ENCODE measurements around the gene FBXW12. TPM values are rescaled to one million over a fixed set of nuclear protein-coding genes. Genes with fewer than 3 reads are reported as not detected.
"Not testable (repeated sequence)": the region's sequence is repeated elsewhere in the genome, so short reads cannot be mapped to it uniquely, and the experiment has no call there.

FBXW12 gene
- total and polyA plus RNA-seq, 2 of the 8 experiments (the other 6 are each of a cell fraction or from before 2014, with no cell fraction given): 0.35 to 0.85 TPM

DNA sequence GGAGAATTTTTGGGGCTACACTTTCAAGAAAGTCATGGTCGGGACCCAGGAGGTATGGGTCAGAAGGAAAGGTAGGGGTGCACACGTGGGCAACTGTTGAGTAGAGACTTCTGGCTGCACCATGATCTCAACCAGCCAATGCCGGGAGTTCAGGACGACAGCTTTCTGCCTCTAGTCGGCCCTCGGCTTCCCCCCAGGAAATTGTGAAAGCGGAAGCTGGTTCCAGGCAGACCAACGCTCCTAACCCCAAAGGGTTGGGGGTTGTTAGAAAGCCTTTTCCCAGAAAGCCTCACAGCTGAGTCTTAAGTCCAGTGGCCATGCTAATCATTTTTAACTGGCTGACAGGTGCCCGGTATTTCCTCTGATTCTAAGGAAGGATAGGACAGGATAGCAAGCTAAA lies 36.7 kb upstream of the FBXW12 start:
- CTCF ChIA-PET (ENCODE audit: partially characterized antibody): interaction anchor here (1.2 to 1.4 kb wide), 2 partner anchors 14 to 101 kb away, joined by 3 to 4 read pairs; no protein-coding TSS in a partner anchor
- H3K4me1 ChIP-seq (replicated peaks in 1 of 4; ENCODE audit: control insufficient read depth in 3 of 4, insufficient read depth in 4 of 4, low read length in 3 of 4); H2BK20ac ChIP-seq (ENCODE audit: low read length); H3K4me3 ChIP-seq (ENCODE audit: extremely low read depth in 1 of 4, insufficient read depth in 2 of 4, low read depth in 3 of 4, low read length in 4 of 4); H3K9me3 ChIP-seq (ENCODE audit: insufficient read depth in 2 of 2, low read depth in 1 of 2, low read length in 1 of 2); H4K91ac ChIP-seq (replicated peaks; ENCODE audit: insufficient read length, low read length); H2AFZ ChIP-seq (ENCODE audit: low read length); H3K23ac ChIP-seq (ENCODE audit: insufficient read length); H2BK5ac ChIP-seq (ENCODE audit: low read depth, low read length); H2AK5ac ChIP-seq (ENCODE audit: low read depth, low read length); FAIRE-seq; H2BK15ac ChIP-seq (ENCODE audit: low read length); H3K27ac ChIP-seq (ENCODE audit: low read depth, low read length); H4K5ac ChIP-seq (ENCODE audit: insufficient read length, low read depth, low read length); H3K18ac ChIP-seq (ENCODE audit: extremely low read depth, low read length); H3K27me3 ChIP-seq (replicated peaks in 1 of 4; ENCODE audit: control insufficient read depth in 3 of 4, extremely low read depth in 1 of 4, insufficient read depth in 3 of 4, low read length in 3 of 4); H3K14ac ChIP-seq (ENCODE audit: insufficient read length); H2BK12ac ChIP-seq (ENCODE audit: low read depth, low read length); H3K56ac ChIP-seq (replicated peaks; ENCODE audit: insufficient read length, low read depth, low read length); H4K8ac ChIP-seq (ENCODE audit: extremely low read depth, insufficient read depth, low read length); H4K20me1 ChIP-seq (replicated peaks in 1 of 2; ENCODE audit: control insufficient read depth in 1 of 2, insufficient read depth in 2 of 2, low read length in 2 of 2); H3K79me2 ChIP-seq (ENCODE audit: control insufficient read depth in 1 of 2, insufficient read depth in 2 of 2, low read length in 2 of 2); H3K4ac ChIP-seq (replicated peaks; ENCODE audit: insufficient read length, low read depth, low read length); H3K79me1 ChIP-seq (ENCODE audit: low read depth, low read length); H2BK120ac ChIP-seq (replicated peaks; ENCODE audit: low read depth, low read length); H3K4me2 ChIP-seq (ENCODE audit: insufficient read depth in 1 of 2, low read depth in 2 of 2, low read length in 2 of 2); H3K36me3 ChIP-seq (ENCODE audit: control insufficient read depth in 2 of 4, insufficient read depth in 4 of 4, low read length in 3 of 4); H3K9ac ChIP-seq (replicated peaks in 1 of 4; ENCODE audit: extremely low read depth in 1 of 4, low read depth in 3 of 4, low read length in 3 of 4); H3K23me2 ChIP-seq (ENCODE audit: low read depth, low read length); DNase-seq (ENCODE audit: low read depth in 1 of 2, low spot score in 2 of 2): not testable (repeated sequence)
- 89% methylated on average over 9 of the region's 9 CpGs; no CpG with 5 or more reads in 1 of the 2 experiments for WGBS, 2 experiments (ENCODE audit: extremely low coverage in 1 of 2, insufficient coverage in 1 of 2, insufficient read length in 1 of 2, insufficient replicate concordance in 2 of 2, low coverage in 1 of 2, low lambda C conversion rate in 2 of 2, missing lambda C conversion rate in 1 of 2)
- POLR2A ChIA-PET (ENCODE audit: partially characterized antibody): interaction anchor here (1.3 kb wide), 1 partner anchor 95 kb away, joined by 3 read pairs; the partner anchor contains the start of gene ZNF589

DNA sequence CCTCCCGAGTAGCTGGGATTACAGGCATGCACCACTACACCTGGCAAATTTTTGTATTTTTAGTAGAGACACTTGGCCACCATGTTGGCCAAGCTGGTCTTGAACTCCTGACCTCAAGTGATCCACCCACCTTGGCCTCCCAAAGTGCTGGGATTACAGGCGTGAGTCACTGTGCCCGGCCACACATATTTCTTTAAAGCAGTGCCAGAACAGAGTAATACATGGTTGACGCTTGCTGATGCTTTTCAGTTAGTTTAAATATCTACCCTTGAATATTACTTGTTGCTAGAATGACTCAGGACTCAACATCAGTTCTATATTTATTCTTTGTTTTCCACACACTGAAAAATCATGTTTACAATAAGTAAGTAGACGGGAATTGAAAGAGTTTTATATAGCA lies 34.5 kb upstream of the FBXW12 start:
- H3K4me1 ChIP-seq (replicated peaks in 1 of 4; ENCODE audit: control insufficient read depth in 3 of 4, insufficient read depth in 4 of 4, low read length in 3 of 4); FAIRE-seq; H3K23ac ChIP-seq (ENCODE audit: insufficient read length); H2BK15ac ChIP-seq (ENCODE audit: low read length); H3K9ac ChIP-seq (replicated peaks in 1 of 4; ENCODE audit: extremely low read depth in 1 of 4, low read depth in 3 of 4, low read length in 3 of 4); DNase-seq (ENCODE audit: low read depth in 1 of 2, low spot score in 2 of 2); H2AK5ac ChIP-seq (ENCODE audit: low read depth, low read length); H3K79me1 ChIP-seq (ENCODE audit: low read depth, low read length); H2AFZ ChIP-seq (ENCODE audit: low read length); POLR2A ChIA-PET (ENCODE audit: partially characterized antibody); H3K4ac ChIP-seq (replicated peaks; ENCODE audit: insufficient read length, low read depth, low read length); H2BK20ac ChIP-seq (ENCODE audit: low read length); H4K5ac ChIP-seq (ENCODE audit: insufficient read length, low read depth, low read length); H2BK120ac ChIP-seq (replicated peaks; ENCODE audit: low read depth, low read length); H3K9me3 ChIP-seq (ENCODE audit: insufficient read depth in 2 of 2, low read depth in 1 of 2, low read length in 1 of 2); H3K14ac ChIP-seq (ENCODE audit: insufficient read length); H3K4me2 ChIP-seq (ENCODE audit: insufficient read depth in 1 of 2, low read depth in 2 of 2, low read length in 2 of 2); H2BK12ac ChIP-seq (ENCODE audit: low read depth, low read length); H2BK5ac ChIP-seq (ENCODE audit: low read depth, low read length); CTCF ChIA-PET (ENCODE audit: partially characterized antibody); H3K23me2 ChIP-seq (ENCODE audit: low read depth, low read length); H4K91ac ChIP-seq (replicated peaks; ENCODE audit: insufficient read length, low read length); H3K36me3 ChIP-seq (ENCODE audit: control insufficient read depth in 2 of 4, insufficient read depth in 4 of 4, low read length in 3 of 4); H3K27ac ChIP-seq (ENCODE audit: low read depth, low read length); H4K8ac ChIP-seq (ENCODE audit: extremely low read depth, insufficient read depth, low read length); H3K56ac ChIP-seq (replicated peaks; ENCODE audit: insufficient read length, low read depth, low read length); H3K18ac ChIP-seq (ENCODE audit: extremely low read depth, low read length); H4K20me1 ChIP-seq (replicated peaks in 1 of 2; ENCODE audit: control insufficient read depth in 1 of 2, insufficient read depth in 2 of 2, low read length in 2 of 2); H3K79me2 ChIP-seq (ENCODE audit: control insufficient read depth in 1 of 2, insufficient read depth in 2 of 2, low read length in 2 of 2); H3K27me3 ChIP-seq (replicated peaks in 1 of 4; ENCODE audit: control insufficient read depth in 3 of 4, extremely low read depth in 1 of 4, insufficient read depth in 3 of 4, low read length in 3 of 4); H3K4me3 ChIP-seq (ENCODE audit: extremely low read depth in 1 of 4, insufficient read depth in 2 of 4, low read depth in 3 of 4, low read length in 4 of 4): not testable (repeated sequence)
- 95% methylated on average over 5 of the region's 5 CpGs; no CpG with 5 or more reads in 1 of the 2 experiments for WGBS, 2 experiments (ENCODE audit: extremely low coverage in 1 of 2, insufficient coverage in 1 of 2, insufficient read length in 1 of 2, insufficient replicate concordance in 2 of 2, low coverage in 1 of 2, low lambda C conversion rate in 2 of 2, missing lambda C conversion rate in 1 of 2)

All from H1 (cell line).